Mammary epithelial cell (primary cell): ENCODE data around the gene RFC2.

Experiments
- CTCF ChIP-seq, 2 donors: IDR thresholded peaks in 1 of 2; conservative IDR thresholded peaks in 1 of 2; 2 replicates each; pipeline ENCODE4 v1.5.1; 2011 to 2012; ENCODE audit warnings: inconsistent platforms in 2 of 2, low read length in 2 of 2, mild to moderate bottlenecking in 2 of 2, control low read depth in 1 of 2, low read depth in 1 of 2; ENCODE audit not compliant: insufficient read depth in 1 of 2; ENCODE audit errors: extremely low read depth in 1 of 2
- EZH2 ChIP-seq: IDR thresholded peaks from 2 replicates; pipeline ENCODE4 v1.6.1; 2012; ENCODE audit warnings: low read length, inconsistent platforms, borderline replicate concordance

DNA sequence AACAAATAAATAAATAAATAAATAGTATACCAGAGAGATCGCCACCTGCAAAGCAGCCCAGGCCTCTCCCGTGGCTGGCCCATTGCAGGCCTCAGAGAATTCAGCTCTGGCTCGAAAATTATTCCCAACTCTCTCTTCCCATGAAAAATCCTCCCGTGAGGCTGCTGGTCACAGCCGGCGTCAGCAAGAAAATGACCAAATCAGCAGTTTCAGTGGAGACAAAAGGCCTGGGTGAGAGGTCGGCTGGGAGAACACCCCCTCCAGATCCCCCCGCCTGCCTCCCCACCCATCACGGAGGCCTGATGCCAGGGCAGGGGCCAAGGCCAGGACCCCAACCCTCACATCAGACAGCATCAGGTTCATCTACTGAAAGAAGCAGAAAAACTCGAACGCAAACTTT is 31.9 kb upstream of the RFC2 start:
- no peak for TF ChIP-seq CTCF (conservative IDR thresholded peaks at IDR 0.05 in 1 of 2, IDR thresholded peaks at IDR 0.05 in 1 of 2; ENCODE audit: extremely low read depth in 1 of 2, insufficient read depth in 1 of 2, low read depth in 1 of 2, low read length in 2 of 2)
- no peak for TF ChIP-seq EZH2
